ENCODE data around the gene ULK4.

ULK4 gene

GRCh38 chr3:41464401-41464800, 497.5 kb downstream of the ULK4 start:
- Histone ChIP-seq H3K9me3 (ENCODE audit: insufficient read depth, low read length, severe bottlenecking) (no peaks in the 10 kb centered on the region), H2AFZ (ENCODE audit: low read depth, low read length) (no peak overlapping the region), H3K36me3 (ENCODE audit: insufficient read depth, low read length) (no peaks in the 10 kb centered on the region), H3K4me3 (ENCODE audit: low read depth in 1 of 2, low read length in 2 of 2) (no peak overlapping the region), H3K27me3 (ENCODE audit: insufficient read depth, low read length, poor library complexity) (no peaks in the 10 kb centered on the region), H3K27ac (ENCODE audit: low read length) (no peak overlapping the region), H3K4me2 (ENCODE audit: insufficient read depth, low read length) (no peak overlapping the region), H3K4me1 (ENCODE audit: insufficient read depth, low read length) (no peaks in the 10 kb centered on the region), H3K79me2 (ENCODE audit: insufficient read depth, low read length) (no peaks in the 10 kb centered on the region), H4K20me1 (ENCODE audit: insufficient read depth, low read length) (no peaks in the 10 kb centered on the region), H3K9ac (ENCODE audit: low read depth, low read length) (no peak overlapping the region)
- ATAC-seq (ENCODE audit: insufficient read depth, low read depth) (no peak), DNase-seq (no peak)
- TF ChIP-seq EZH2 (IDR thresholded peaks at IDR 0.05; ENCODE audit: borderline replicate concordance, low read depth, low read length, severe bottlenecking) (no peak), CTCF (IDR thresholded peaks at IDR 0.05; ENCODE audit: borderline replicate concordance, extremely low read depth, low read length, poor library complexity, severe bottlenecking) (no peak)

GRCh38 chr3:41462103-41462691, 499.7 kb downstream of the ULK4 start:
- H3K9me3 ChIP-seq (ENCODE audit: insufficient read depth, low read length, severe bottlenecking): no peaks in the 10 kb centered on the region
- H3K4me1 ChIP-seq (ENCODE audit: insufficient read depth, low read length): no peaks in the 10 kb centered on the region
- TF ChIP-seq CTCF (IDR thresholded peaks at IDR 0.05; ENCODE audit: borderline replicate concordance, extremely low read depth, low read length, poor library complexity, severe bottlenecking) (no peak), EZH2 (IDR thresholded peaks at IDR 0.05; ENCODE audit: borderline replicate concordance, low read depth, low read length, severe bottlenecking) (no peak)
- no peak overlapping the region for H2AFZ ChIP-seq (ENCODE audit: low read depth, low read length)
- DNase-seq (no peak), ATAC-seq (ENCODE audit: insufficient read depth, low read depth) (no peak)
- no peaks in the 10 kb centered on the region for H4K20me1 ChIP-seq (ENCODE audit: insufficient read depth, low read length)
- H3K27me3 ChIP-seq (ENCODE audit: insufficient read depth, low read length, poor library complexity): no peaks in the 10 kb centered on the region
- no peak overlapping the region for H3K9ac ChIP-seq (ENCODE audit: low read depth, low read length)
- H3K79me2 ChIP-seq (ENCODE audit: insufficient read depth, low read length): no peaks in the 10 kb centered on the region
- H3K27ac ChIP-seq (ENCODE audit: low read length): no peak overlapping the region
- H3K4me2 ChIP-seq (ENCODE audit: insufficient read depth, low read length): no peak overlapping the region
- H3K4me3 ChIP-seq (ENCODE audit: low read depth in 1 of 2, low read length in 2 of 2): no peak overlapping the region
- H3K36me3 ChIP-seq (ENCODE audit: insufficient read depth, low read length): no peaks in the 10 kb centered on the region

GRCh38 chr3:41460736-41461135, 501.2 kb downstream of the ULK4 start:
- Histone ChIP-seq H3K27me3 (ENCODE audit: insufficient read depth, low read length, poor library complexity) (no peaks in the 10 kb centered on the region), H3K79me2 (ENCODE audit: insufficient read depth, low read length) (no peaks in the 10 kb centered on the region), H3K27ac (ENCODE audit: low read length) (no peak overlapping the region), H3K4me1 (ENCODE audit: insufficient read depth, low read length) (no peaks in the 10 kb centered on the region), H3K9ac (ENCODE audit: low read depth, low read length) (no peak overlapping the region), H3K9me3 (ENCODE audit: insufficient read depth, low read length, severe bottlenecking) (no peaks in the 10 kb centered on the region), H3K36me3 (ENCODE audit: insufficient read depth, low read length) (no peaks in the 10 kb centered on the region), H3K4me3 (ENCODE audit: low read depth in 1 of 2, low read length in 2 of 2) (no peak overlapping the region), H3K4me2 (ENCODE audit: insufficient read depth, low read length) (no peak overlapping the region), H2AFZ (ENCODE audit: low read depth, low read length) (no peak overlapping the region), H4K20me1 (ENCODE audit: insufficient read depth, low read length) (no peaks in the 10 kb centered on the region)
- DNase-seq (no peak), ATAC-seq (ENCODE audit: insufficient read depth, low read depth) (no peak)
- TF ChIP-seq EZH2 (IDR thresholded peaks at IDR 0.05; ENCODE audit: borderline replicate concordance, low read depth, low read length, severe bottlenecking) (no peak), CTCF (IDR thresholded peaks at IDR 0.05; ENCODE audit: borderline replicate concordance, extremely low read depth, low read length, poor library complexity, severe bottlenecking) (no peak)

- Histone ChIP-seq H3K4me3 (ENCODE audit: low read depth in 1 of 2, low read length in 2 of 2) (no peak overlapping the region), H3K4me1 (ENCODE audit: insufficient read depth, low read length) (no peaks in the 10 kb centered on the region), H2AFZ (ENCODE audit: low read depth, low read length) (no peak overlapping the region), H3K27me3 (ENCODE audit: insufficient read depth, low read length, poor library complexity) (no peaks in the 10 kb centered on the region), H3K79me2 (ENCODE audit: insufficient read depth, low read length) (no peaks in the 10 kb centered on the region), H3K9me3 (ENCODE audit: insufficient read depth, low read length, severe bottlenecking) (no peaks in the 10 kb centered on the region), H3K36me3 (ENCODE audit: insufficient read depth, low read length) (no peaks in the 10 kb centered on the region), H3K27ac (ENCODE audit: low read length) (no peak overlapping the region), H3K4me2 (ENCODE audit: insufficient read depth, low read length) (no peak overlapping the region), H3K9ac (ENCODE audit: low read depth, low read length) (no peak overlapping the region), H4K20me1 (ENCODE audit: insufficient read depth, low read length) (no peaks in the 10 kb centered on the region)
- no peak for DNase-seq
- no peak for ATAC-seq (ENCODE audit: insufficient read depth, low read depth)
- TF ChIP-seq EZH2 (IDR thresholded peaks at IDR 0.05; ENCODE audit: borderline replicate concordance, low read depth, low read length, severe bottlenecking) (no peak), CTCF (IDR thresholded peaks at IDR 0.05; ENCODE audit: borderline replicate concordance, extremely low read depth, low read length, poor library complexity, severe bottlenecking) (no peak)
These were observed 504.7 kb downstream of the ULK4 start for GRCh38 chr3:41457176-41457575.

All from DND-41 (cell line).